Natural killer cell (primary cell): ENCODE results near the gene CASK. TPM values are rescaled to one million over a fixed set of nuclear protein-coding genes. Genes with fewer than 3 reads are reported as not detected.

Experiments used
- ATAC-seq, 3 donors: fragments of 150-1000 bp in 2 of 3; fragments of 200-7000 bp in 1 of 3; cut with Tn5 transposase; 1 replicate in 1 of 3; 2 replicates in 2 of 3; pipeline ENCODE4 v1.10.0; 2021; ENCODE audit warnings: mild to moderate bottlenecking in 2 of 3, moderate library complexity in 2 of 3
- DNase-seq, 2 donors: peaks; one replicate each; pipeline versions ENCODE4 v3.0.0 to v3.0.0-alpha.2; 2013 to 2021; ENCODE audit warnings: mixed read lengths in 1 of 2
- H3K27ac ChIP-seq: one replicate; pipeline ENCODE4 v1.5.1; 2013; ENCODE audit warnings: mild to moderate bottlenecking, low read length
- H3K27me3 ChIP-seq: one replicate; pipeline ENCODE4 v1.6.1; 2013; ENCODE audit warnings: low read length; ENCODE audit not compliant: control insufficient read depth, insufficient read depth
- H3K36me3 ChIP-seq: one replicate; pipeline ENCODE4 v1.6.1; 2013; ENCODE audit warnings: low read length; ENCODE audit not compliant: control insufficient read depth, insufficient read depth
- H3K4me1 ChIP-seq: one replicate; pipeline ENCODE4 v1.6.1; 2013; ENCODE audit warnings: low read length; ENCODE audit not compliant: control insufficient read depth, insufficient read depth
- H3K4me3 ChIP-seq: one replicate; pipeline ENCODE4 v1.5.1; 2013; ENCODE audit warnings: low read length
- H3K9me3 ChIP-seq: one replicate; pipeline ENCODE4 v1.6.1; 2013; ENCODE audit warnings: low read length; ENCODE audit not compliant: control insufficient read depth, insufficient read depth
- H3K27ac Mint-ChIP-seq, 2 donors: one replicate each; pipeline ENCODE4 v1.8.0; 2022; ENCODE audit warnings: mild to moderate bottlenecking in 2 of 2, mixed read lengths in 2 of 2, moderate library complexity in 1 of 2
- H3K27me3 Mint-ChIP-seq, 2 donors: one replicate each; pipeline ENCODE4 v1.8.0; 2022; ENCODE audit warnings: low read depth in 2 of 2, mixed read lengths in 2 of 2
- H3K36me3 Mint-ChIP-seq: one replicate; pipeline ENCODE4 v1.8.0; 2022; ENCODE audit warnings: mixed read lengths
- H3K4me1 Mint-ChIP-seq, 2 donors: one replicate each; pipeline ENCODE4 v1.8.0; 2022; ENCODE audit warnings: mixed read lengths in 2 of 2
- H3K4me3 Mint-ChIP-seq: one replicate; pipeline ENCODE4 v1.8.0; 2022; ENCODE audit warnings: mild to moderate bottlenecking, moderate library complexity, mixed read lengths
- H3K9me3 Mint-ChIP-seq, 2 donors: one replicate each; pipeline ENCODE4 v1.8.0; 2022; ENCODE audit warnings: mixed read lengths in 2 of 2
- WGBS: methylation state at CpG from one replicate; pipeline ENCODE4 v1.1.7; 2013; ENCODE audit warnings: missing lambda C conversion rate; ENCODE audit not compliant: insufficient coverage; 5-methylcytosine and 5-hydroxymethylcytosine counted together
- intact Hi-C: fragments of 100-400 bp; cut with micrococcal nuclease; formaldehyde crosslinking; loops from one replicate; pipeline ENCODE4 v1.14.2; 2022
- total RNA-seq, 4 donors: library from RNA; stranded (reverse); fragments of 120-200 nt in 1 of 4; gene quantifications; one replicate each; pipeline versions ENCODE4 v1.2.3 to v1.2.4, GENCODE V29; 2013 to 2022
- TF ChIP-seq, protein P1 (sequence below): fragments of 200-600 bp; IDR thresholded peaks from one replicate; pipeline ENCODE4 v1.8.0; 2022; ENCODE audit warnings: antibody characterized with exemption

CASK gene
- total RNA-seq, 3 donors from 2014 or later (not counting 1 experiment from before 2014, with no cell fraction given): 23.5 to 27.9 (median 25.6) TPM

DNA sequence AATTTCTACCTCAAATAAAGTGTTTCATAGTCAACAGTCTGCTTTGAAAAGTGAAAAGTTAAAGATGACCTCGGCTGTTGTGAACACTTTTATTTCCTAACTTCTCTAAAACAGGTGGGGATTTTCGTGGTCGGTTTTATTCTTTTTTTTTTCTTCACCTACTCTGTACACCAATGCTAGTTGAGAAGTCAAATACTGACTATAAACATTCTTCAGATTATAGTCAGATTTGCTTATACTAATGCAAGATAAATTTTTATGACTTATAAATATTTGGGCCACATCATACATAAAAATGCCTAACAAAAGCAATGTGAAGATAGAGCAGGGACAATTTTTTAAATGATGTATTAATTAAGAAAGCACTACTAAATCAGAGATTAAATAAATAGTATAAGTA, 332.7 kb downstream of the CASK start:
- ATAC-seq (no peak), DNase-seq (no peak)
- Histone ChIP-seq H3K9me3 (no peaks in the 10 kb centered on the region), H3K4me1 (no peaks in the 10 kb centered on the region), H3K4me3 (no peak overlapping the region), H3K36me3 (peaks cover 3% of the 10 kb centered on the region), H3K27me3 (no peaks in the 10 kb centered on the region), H3K27ac (no peak overlapping the region)
- no peaks in the 10 kb centered on the region for H3K27me3 Mint-ChIP-seq
- H3K9me3 Mint-ChIP-seq: no peaks in the 10 kb centered on the region
- no peak overlapping the region for H3K4me3 Mint-ChIP-seq
- H3K27ac Mint-ChIP-seq: no peak overlapping the region
- no CpG with 5 or more reads among the region's 3 CpGs for WGBS
- intact Hi-C loops: no loop called here
- H3K4me1 Mint-ChIP-seq: no peaks in the 10 kb centered on the region
- no peaks in the 10 kb centered on the region for H3K36me3 Mint-ChIP-seq
- TF ChIP-seq, protein P1, sequence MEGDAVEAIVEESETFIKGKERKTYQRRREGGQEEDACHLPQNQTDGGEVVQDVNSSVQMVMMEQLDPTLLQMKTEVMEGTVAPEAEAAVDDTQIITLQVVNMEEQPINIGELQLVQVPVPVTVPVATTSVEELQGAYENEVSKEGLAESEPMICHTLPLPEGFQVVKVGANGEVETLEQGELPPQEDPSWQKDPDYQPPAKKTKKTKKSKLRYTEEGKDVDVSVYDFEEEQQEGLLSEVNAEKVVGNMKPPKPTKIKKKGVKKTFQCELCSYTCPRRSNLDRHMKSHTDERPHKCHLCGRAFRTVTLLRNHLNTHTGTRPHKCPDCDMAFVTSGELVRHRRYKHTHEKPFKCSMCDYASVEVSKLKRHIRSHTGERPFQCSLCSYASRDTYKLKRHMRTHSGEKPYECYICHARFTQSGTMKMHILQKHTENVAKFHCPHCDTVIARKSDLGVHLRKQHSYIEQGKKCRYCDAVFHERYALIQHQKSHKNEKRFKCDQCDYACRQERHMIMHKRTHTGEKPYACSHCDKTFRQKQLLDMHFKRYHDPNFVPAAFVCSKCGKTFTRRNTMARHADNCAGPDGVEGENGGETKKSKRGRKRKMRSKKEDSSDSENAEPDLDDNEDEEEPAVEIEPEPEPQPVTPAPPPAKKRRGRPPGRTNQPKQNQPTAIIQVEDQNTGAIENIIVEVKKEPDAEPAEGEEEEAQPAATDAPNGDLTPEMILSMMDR: no peak

DNA sequence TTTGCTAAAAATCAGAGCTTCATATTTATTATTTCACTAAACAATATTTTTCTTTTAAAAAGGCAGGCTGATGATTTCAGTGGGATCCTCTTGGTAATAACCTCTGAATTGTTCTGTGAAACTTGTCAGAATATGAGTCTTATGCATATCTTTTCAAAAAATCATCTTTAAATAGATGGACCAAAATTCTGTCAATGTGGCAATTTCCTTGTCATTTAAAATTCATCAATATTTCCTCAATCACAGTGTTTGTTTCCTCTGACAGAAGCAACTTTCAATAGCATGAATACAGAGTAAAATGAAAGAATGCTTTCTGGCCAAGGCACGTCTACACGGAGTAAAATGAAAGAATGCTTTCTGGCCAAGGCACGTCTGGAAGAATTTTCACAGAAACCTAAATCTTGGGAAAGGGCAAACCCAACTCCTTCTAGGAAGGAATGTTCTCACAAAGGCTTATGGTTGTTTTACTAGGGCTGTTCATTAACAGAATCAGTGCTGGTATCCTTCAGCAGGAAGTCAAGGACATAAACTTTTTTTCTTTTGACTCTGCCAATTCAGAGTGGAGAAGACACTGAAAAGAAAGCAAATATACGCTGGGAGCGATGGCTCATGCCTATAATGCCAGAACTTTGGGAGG, 333.6 kb downstream of the CASK start:
- H3K4me3 Mint-ChIP-seq: no peak overlapping the region
- WGBS: 100% methylated on average over 5 of the region's 5 CpGs
- H3K27ac ChIP-seq: no peak overlapping the region
- H3K36me3 Mint-ChIP-seq: no peaks in the 10 kb centered on the region
- intact Hi-C loops: no loop called here
- H3K4me3 ChIP-seq: no peak overlapping the region
- H3K27me3 ChIP-seq: no peaks in the 10 kb centered on the region
- H3K9me3 Mint-ChIP-seq: no peaks in the 10 kb centered on the region
- no peak overlapping the region for H3K27ac Mint-ChIP-seq
- TF ChIP-seq, protein P1: no peak
- no peaks in the 10 kb centered on the region for H3K4me1 ChIP-seq
- ATAC-seq (no peak), DNase-seq (no peak)
- no peaks in the 10 kb centered on the region for H3K27me3 Mint-ChIP-seq
- no peaks in the 10 kb centered on the region for H3K4me1 Mint-ChIP-seq
- H3K9me3 ChIP-seq: no peaks in the 10 kb centered on the region
- peaks cover 3% of the 10 kb centered on the region for H3K36me3 ChIP-seq

DNA sequence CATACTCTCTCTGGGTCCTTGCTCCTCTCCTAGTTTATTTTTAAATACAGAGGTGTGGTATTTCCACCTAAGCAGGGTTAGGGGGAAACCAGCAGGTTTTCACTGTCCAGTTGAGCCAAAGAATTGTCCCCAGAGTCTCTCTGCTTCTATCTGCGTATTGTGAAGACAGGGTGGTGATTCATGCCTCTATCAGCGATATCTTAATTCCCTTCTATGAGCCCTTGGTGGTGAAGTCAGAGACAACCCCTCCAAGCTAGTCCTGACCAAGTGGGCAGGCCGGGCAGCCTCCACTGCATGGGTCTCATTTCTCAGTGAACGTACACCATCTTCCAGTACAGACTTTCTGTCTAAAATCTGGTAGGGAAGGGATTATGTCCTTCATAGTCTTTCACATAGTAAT, 335.1 kb downstream of the CASK start:
- Histone ChIP-seq H3K36me3 (peaks cover 3% of the 10 kb centered on the region), H3K4me3 (no peak overlapping the region), H3K27ac (no peak overlapping the region), H3K9me3 (no peaks in the 10 kb centered on the region), H3K27me3 (no peaks in the 10 kb centered on the region), H3K4me1 (no peaks in the 10 kb centered on the region)
- no peaks in the 10 kb centered on the region for H3K36me3 Mint-ChIP-seq
- H3K27me3 Mint-ChIP-seq: no peaks in the 10 kb centered on the region
- H3K27ac Mint-ChIP-seq: no peak overlapping the region
- no peaks in the 10 kb centered on the region for H3K4me1 Mint-ChIP-seq
- no peaks in the 10 kb centered on the region for H3K9me3 Mint-ChIP-seq
- ATAC-seq: no peak
- no peak overlapping the region for H3K4me3 Mint-ChIP-seq
- WGBS: 95% methylated on average over 2 of the region's 4 CpGs
- TF ChIP-seq, protein P1: no peak
- DNase-seq: no peak
- intact Hi-C loops: no loop called here
